Choroid plexus epithelial cell (primary cell): ENCODE measurements around the gene BCL3.

ENCODE experiments used
- DNase-seq: peaks from one replicate; pipeline ENCODE4 v3.0.0-alpha.2; 2010; ENCODE audit warnings: low read depth
- H3K4me3 ChIP-seq: 2 replicates; pipeline ENCODE4 v1.5.1; 2011; ENCODE audit warnings: low read depth, mild to moderate bottlenecking, control low read depth, low read length, moderate library complexity
- TF ChIP-seq, protein P1 (sequence below): conservative IDR thresholded peaks from 2 replicates; pipeline ENCODE4 v1.5.1; 2011; ENCODE audit warnings: low read depth, mild to moderate bottlenecking, control low read depth, inconsistent platforms, low read length, moderate library complexity

BCL3 gene

DNA sequence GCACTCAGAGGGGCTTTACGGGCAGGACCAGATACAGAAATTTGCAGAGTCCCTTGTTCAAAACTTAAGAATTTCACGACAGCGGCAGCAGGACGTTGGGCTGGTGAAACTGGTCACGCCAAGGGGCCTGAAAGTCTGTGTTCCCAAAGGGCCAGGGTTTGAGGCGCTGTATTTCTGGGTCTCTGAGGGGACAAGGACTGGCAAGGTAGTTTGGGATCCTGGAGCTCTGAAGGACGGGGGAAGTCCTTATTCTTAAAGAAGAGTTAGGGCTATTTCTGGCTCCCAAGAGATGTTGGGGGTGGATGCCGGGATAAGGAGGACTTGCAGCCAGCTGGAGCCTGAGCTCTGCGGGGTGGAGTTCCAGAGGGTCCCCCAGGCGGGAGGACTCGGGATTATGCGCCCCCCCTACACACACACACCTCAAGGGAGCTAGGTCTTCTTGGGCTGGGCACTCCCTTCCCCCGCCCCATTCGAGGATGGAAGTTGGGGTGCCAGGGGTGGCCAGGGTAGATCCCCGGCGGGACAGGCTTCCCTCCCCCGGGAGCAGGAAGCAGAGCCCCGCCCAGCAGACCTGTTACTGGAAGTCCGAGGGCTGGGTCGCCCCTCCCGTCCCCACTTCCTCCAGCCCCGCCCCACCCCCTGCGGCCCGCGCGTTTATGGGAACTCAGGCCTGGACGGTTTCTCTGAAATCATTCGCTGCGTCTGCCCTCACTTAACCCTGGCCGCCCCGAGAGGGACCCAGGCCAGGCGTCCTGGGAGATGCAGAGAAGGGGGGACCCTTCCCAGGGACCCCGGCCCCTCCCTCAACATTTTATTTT is 5.6 kb downstream of the BCL3 start:
- TF ChIP-seq, protein P1, sequence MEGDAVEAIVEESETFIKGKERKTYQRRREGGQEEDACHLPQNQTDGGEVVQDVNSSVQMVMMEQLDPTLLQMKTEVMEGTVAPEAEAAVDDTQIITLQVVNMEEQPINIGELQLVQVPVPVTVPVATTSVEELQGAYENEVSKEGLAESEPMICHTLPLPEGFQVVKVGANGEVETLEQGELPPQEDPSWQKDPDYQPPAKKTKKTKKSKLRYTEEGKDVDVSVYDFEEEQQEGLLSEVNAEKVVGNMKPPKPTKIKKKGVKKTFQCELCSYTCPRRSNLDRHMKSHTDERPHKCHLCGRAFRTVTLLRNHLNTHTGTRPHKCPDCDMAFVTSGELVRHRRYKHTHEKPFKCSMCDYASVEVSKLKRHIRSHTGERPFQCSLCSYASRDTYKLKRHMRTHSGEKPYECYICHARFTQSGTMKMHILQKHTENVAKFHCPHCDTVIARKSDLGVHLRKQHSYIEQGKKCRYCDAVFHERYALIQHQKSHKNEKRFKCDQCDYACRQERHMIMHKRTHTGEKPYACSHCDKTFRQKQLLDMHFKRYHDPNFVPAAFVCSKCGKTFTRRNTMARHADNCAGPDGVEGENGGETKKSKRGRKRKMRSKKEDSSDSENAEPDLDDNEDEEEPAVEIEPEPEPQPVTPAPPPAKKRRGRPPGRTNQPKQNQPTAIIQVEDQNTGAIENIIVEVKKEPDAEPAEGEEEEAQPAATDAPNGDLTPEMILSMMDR = no peak
- DNase-seq = peak; percentile 90
- H3K4me3 ChIP-seq = peak overlapping the region; percentile 52

DNA sequence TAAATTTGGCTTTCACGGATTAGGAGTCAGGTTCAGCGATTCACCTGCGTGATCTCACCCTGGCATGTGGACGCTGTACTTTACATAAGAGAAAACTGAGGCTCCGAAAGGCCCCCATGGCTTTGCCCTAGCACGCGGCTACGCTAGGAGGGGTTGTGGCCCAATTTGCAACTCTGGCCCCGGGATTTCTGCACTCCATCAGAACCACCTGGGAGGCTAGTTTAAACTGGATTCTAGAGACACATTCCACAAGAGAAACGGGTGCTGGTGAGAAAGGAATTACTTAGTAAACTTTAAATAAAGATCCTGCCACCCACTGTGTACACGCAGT is 6.2 kb downstream of the BCL3 start:
- TF ChIP-seq, protein P1 = no peak
- H3K4me3 ChIP-seq = peak overlapping the region; percentile 16
- no peak for DNase-seq

DNA sequence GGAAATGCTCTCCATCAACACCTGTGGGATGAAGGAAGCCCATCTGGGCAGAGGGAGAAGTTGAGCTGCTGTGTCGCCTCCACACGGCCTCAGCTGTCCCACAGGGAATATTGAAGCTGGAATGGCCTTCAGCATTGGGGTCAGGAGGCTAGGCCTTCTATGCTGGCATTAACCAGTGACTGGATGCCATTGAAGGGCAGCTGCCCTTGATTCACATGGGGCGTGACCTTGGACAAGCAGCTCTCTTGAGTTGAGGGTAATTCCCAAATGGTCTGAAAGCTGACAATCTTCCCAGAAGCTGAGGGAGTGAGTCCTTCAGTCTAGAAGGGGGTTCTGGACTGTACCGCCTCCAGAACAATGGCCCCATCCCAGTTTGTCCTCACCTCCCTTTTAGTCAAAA is 6.7 kb downstream of the BCL3 start:
- DNase-seq = no peak
- TF ChIP-seq, protein P1 = no peak
- no peak overlapping the region for H3K4me3 ChIP-seq

DNA sequence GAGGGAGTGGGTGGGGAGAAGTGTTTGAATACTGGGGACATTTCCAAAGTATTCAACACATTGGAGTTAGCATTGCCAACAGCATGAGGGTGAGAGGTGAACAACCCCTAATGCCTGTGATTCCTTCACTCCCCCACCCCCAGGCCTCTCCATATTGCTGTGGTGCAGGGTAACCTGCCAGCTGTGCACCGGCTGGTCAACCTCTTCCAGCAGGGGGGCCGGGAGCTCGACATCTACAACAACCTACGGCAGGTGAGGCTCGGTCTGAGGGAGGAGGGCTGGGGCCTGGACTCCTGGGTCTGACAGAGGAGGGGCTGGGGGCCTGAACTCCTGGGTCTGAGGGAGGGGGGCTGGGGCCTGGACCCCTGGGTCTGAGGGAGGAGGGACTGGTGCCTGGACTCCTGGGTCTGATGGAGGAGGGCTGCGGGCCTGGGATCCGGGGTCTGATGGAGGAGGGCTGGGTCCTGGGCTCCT is 7.6 kb downstream of the BCL3 start:
- DNase-seq = no peak
- TF ChIP-seq, protein P1 = no peak
- H3K4me3 ChIP-seq = no peak overlapping the region

DNA sequence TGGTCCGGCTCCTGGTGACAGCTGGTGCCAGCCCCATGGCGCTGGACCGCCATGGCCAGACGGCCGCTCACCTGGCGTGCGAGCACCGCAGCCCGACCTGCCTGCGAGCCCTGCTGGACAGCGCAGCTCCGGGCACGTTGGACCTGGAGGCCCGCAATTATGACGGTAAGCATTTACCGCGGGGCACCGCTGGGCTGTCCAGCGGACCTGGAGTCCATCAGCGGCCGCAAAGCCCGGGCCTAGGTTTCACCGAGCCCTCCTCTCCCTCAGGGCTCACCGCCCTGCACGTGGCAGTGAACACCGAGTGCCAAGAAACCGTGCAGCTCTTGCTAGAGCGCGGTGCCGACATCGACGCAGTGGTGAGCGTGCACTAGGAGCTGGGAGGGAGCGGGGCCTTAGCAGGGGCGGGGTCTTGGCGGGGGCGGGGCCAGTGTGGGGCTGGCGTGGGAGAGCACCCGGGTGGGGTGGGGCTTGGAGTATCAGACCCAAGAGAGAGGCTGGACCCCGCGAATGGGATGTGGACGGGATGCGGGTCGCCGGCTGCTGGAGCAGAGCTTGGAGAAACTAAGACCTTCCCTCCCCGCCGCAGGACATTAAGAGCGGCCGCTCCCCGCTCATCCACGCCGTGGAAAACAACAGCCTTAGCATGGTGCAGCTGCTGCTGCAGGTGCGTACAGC is 8.7 kb downstream of the BCL3 start:
- H3K4me3 ChIP-seq = peak overlapping the region; percentile 58
- peak; percentile 87 for DNase-seq
- TF ChIP-seq, protein P1 = peak; percentile 7

DNA sequence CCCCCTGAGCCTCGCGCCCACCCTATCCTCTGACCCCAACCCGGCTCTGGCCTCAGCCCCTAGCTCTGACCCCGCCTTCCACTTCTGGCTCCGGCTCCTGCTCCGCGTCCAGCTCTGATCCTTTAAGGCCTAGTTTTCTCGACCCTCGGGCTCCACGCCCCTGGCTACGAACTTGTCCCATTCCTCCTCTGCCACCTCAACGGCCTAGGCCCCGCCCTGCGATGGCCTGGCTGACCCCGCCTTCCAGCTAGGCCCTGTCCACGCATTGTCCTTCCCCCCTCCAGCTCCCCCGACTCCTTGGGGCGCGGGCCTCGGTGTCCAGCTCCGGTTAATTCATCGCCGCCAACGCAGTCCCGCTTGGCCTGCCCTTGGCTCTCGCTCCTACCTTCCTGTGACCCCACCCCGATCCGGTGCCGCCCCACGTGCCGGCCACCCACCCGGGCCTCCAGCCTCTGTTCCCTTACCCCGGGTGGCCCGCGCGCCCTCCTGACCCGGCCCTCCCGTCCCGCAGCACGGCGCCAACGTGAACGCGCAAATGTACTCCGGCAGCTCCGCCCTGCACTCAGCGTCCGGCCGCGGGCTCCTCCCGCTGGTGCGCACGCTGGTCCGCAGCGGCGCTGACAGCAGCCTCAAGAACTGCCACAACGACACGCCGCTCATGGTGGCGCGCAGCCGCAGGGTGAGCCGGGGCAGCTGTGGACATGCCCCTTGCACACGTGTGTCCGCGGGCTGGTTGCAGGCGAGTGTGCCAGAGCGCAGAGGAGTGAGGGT is 9.4 kb downstream of the BCL3 start:
- TF ChIP-seq, protein P1 = peak; percentile 16
- peak; percentile 75 for DNase-seq
- H3K4me3 ChIP-seq = peak overlapping the region; percentile 58
